Measurements from ENCODE around the gene DUSP8. TPM values are rescaled to one million over a fixed set of nuclear protein-coding genes. Genes with fewer than 3 reads are reported as not detected.
"Not testable (repeated sequence)": the region's sequence is repeated elsewhere in the genome, so short reads cannot be mapped to it uniquely, and the experiment has no call there.

The DUSP8 gene
- total RNA-seq, 4 donors from 2014 or later, result 2.5 to 8.5 (median 4.8) TPM

- Histone ChIP-seq H3K4me3 (no peak overlapping the region), H3K27me3 (peaks cover 0 to 48% (median 2%) of the 10 kb centered on the region in 4 donors), H3K9me3 (no peaks in the 10 kb centered on the region), H3K27ac (replicated peaks in 1 of 4) (no peak overlapping the region), H3K4me1 (no peaks in the 10 kb centered on the region), H3K36me3 (no peaks in the 10 kb centered on the region)
- TF ChIP-seq POLR2AphosphoS5 (IDR thresholded peaks at IDR 0.05), result no peak
- no peak for TF ChIP-seq CTCF (IDR thresholded peaks at IDR 0.05)
- no peak for TF ChIP-seq EP300 (IDR thresholded peaks at IDR 0.05)
- no peak for TF ChIP-seq POLR2A (IDR thresholded peaks at IDR 0.05; ENCODE audit: low read depth)
- WGBS, result 69% methylated on average over 9 of the region's 9 CpGs
- intact Hi-C loops (cut with DNase I), result no loop called here
- no peak for DNase-seq (ENCODE audit: extremely low spot score)
Observed at GRCh38 chr11:1592628-1593027, 20.6 kb upstream of the DUSP8 start.

- Histone ChIP-seq H3K27me3 (peaks cover 0 to 29% (median 2%) of the 10 kb centered on the region in 4 donors), H3K36me3 (no peaks in the 10 kb centered on the region), H3K4me3 (no peak overlapping the region), H3K4me1 (no peaks in the 10 kb centered on the region), H3K9me3 (no peaks in the 10 kb centered on the region), H3K27ac (replicated peaks in 1 of 4) (no peak overlapping the region)
- TF ChIP-seq CTCF (IDR thresholded peaks at IDR 0.05), result no peak
- no peak for TF ChIP-seq POLR2AphosphoS5 (IDR thresholded peaks at IDR 0.05)
- TF ChIP-seq POLR2A (IDR thresholded peaks at IDR 0.05; ENCODE audit: low read depth), result no peak
- TF ChIP-seq EP300 (IDR thresholded peaks at IDR 0.05), result no peak
- 86% methylated on average over 6 of the region's 6 CpGs for WGBS
- intact Hi-C loops (cut with DNase I), result no loop called here
- no peak for DNase-seq (ENCODE audit: extremely low spot score)
Observed at GRCh38 chr11:1589996-1590395, 17.9 kb upstream of the DUSP8 start.

- H3K4me1 ChIP-seq; intact Hi-C loops (cut with DNase I); H3K36me3 ChIP-seq; H3K4me3 ChIP-seq; DNase-seq (ENCODE audit: extremely low spot score); H3K27ac ChIP-seq (replicated peaks in 1 of 4); H3K9me3 ChIP-seq: not testable (repeated sequence)
- 34% methylated on average over 8 of the region's 10 CpGs for WGBS
- peaks cover 0 to 27% (median 2%) of the 10 kb centered on the region in 4 donors for H3K27me3 ChIP-seq
Observed at GRCh38 chr11:1589191-1589963, 17.3 kb upstream of the DUSP8 start.

GRCh38 chr11:1586699-1587098 is 14.6 kb upstream of the DUSP8 start:
- intact Hi-C loops (cut with DNase I), result no loop called here
- TF ChIP-seq POLR2A (IDR thresholded peaks at IDR 0.05; ENCODE audit: low read depth) (no peak), POLR2AphosphoS5 (IDR thresholded peaks at IDR 0.05) (no peak), EP300 (IDR thresholded peaks at IDR 0.05) (no peak), CTCF (IDR thresholded peaks at IDR 0.05) (no peak)
- Histone ChIP-seq H3K27me3 (peaks cover 0 to 5% (median 0%) of the 10 kb centered on the region in 4 donors), H3K4me1 (no peaks in the 10 kb centered on the region), H3K4me3 (no peak overlapping the region), H3K36me3 (no peaks in the 10 kb centered on the region), H3K9me3 (no peaks in the 10 kb centered on the region), H3K27ac (replicated peaks in 1 of 4) (no peak overlapping the region)
- no peak for DNase-seq (ENCODE audit: extremely low spot score)
- WGBS, result 88% methylated on average over 2 of the region's 2 CpGs

- 53% methylated on average over 2 of the region's 9 CpGs for WGBS
- H3K4me1 ChIP-seq; H3K36me3 ChIP-seq; H3K27ac ChIP-seq (replicated peaks in 1 of 4); H3K9me3 ChIP-seq; H3K27me3 ChIP-seq; DNase-seq (ENCODE audit: extremely low spot score); H3K4me3 ChIP-seq; intact Hi-C loops (cut with DNase I): not testable (repeated sequence)
Observed at GRCh38 chr11:1584661-1585370, 12.7 kb upstream of the DUSP8 start, which contains the start of gene KRTAP5-1. Gene KRTAP5-1, minus strand, starts transcription at chr11:1585283. Its CDS starts 34 bp downstream, at chr11:1585249.

- DNase-seq (ENCODE audit: extremely low spot score); H3K36me3 ChIP-seq; H3K4me3 ChIP-seq; H3K9me3 ChIP-seq; H3K27ac ChIP-seq (replicated peaks in 1 of 4); H3K4me1 ChIP-seq; intact Hi-C loops (cut with DNase I); H3K27me3 ChIP-seq: not testable (repeated sequence)
- WGBS, result 76% methylated on average over 2 of the region's 2 CpGs
Observed at GRCh38 chr11:1582909-1583308, 10.8 kb upstream of the DUSP8 start.

Measured in esophagus muscularis mucosa (tissue), 4 donors.